HK-2 (cell line): ENCODE measurements around the gene ALG1L2.
"Not testable (repeated sequence)": the region's sequence is repeated elsewhere in the genome, so short reads cannot be mapped to it uniquely, and the experiment has no call there.

Experiments used
- DNase-seq: peaks from one replicate; pipeline ENCODE4 v3.0.0-alpha.2; 2018; ENCODE audit not compliant: unreplicated experiment

The ALG1L2 gene

DNA sequence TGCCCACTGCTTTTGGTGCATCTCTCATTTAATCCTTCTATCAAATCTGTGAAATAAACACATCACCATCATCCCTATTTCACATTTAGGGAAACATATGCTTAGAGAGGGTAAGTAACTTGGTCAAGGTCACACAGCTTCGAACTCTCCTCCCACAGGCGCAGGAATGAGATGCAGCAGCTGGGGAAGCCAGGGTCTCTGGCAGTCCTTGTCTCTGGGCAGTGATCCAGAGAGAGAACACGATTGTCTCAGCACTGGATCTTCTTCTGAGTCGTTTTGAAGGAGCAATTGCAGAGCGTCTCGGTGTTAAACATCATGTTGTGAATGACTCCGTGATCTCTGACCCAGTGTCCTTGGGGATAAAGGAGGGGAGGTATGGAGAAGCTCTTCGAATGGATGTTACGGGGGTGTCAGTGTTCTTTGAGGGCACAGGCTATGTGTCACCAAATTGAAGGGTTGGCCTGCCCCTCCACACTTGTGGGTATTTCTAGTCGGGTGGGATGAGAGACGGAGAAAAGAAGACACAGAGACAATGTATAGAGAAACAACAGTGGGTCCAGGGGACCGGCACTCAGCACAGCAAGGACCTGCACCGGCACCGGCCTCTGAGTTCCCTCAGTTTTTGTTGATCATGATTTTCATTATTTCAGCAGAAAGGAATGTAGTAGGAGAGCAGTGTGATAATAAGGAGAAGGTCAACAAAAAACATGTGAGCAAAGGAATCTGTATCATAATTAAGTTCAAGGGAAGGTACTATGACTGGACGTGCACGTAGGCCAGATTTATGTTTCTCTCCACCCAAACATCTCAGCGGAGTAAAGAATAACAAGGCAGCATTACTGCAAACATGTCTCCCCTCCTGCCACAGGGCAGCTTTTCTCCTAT lies 41.5 kb downstream of the ALG1L2 start:
- not testable (repeated sequence) for DNase-seq

GRCh38 chr3:130125406-130125805 lies 43.8 kb downstream of the ALG1L2 start:
- DNase-seq: not testable (repeated sequence)

- not testable (repeated sequence) for DNase-seq
These were observed 54.7 kb downstream of the ALG1L2 start for GRCh38 chr3:130136337-130136736.

- DNase-seq: not testable (repeated sequence)
These were observed 56.1 kb downstream of the ALG1L2 start for GRCh38 chr3:130137685-130138084.

DNA sequence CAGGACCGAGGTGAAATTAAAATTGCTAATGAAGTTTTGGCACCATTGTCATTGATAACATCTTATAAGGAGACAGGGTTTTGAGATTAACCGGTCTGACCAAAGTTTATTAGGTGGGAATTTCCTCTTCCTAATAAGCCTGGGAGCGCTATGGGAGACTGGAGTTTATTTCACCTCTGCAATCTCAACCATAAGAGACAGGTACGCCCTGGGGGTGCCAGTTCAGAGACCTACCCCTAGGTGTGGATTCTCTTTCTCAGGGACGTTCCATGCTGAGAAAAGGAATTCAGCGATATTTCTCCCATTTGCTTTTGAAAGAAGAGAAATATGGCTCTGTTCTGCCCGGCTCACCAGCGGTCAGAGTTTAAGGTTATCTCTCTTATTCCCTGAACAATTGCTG lies 57.4 kb downstream of the ALG1L2 start:
- DNase-seq: not testable (repeated sequence)

GRCh38 chr3:130140756-130141155 lies 59.1 kb downstream of the ALG1L2 start:
- DNase-seq: not testable (repeated sequence)

- not testable (repeated sequence) for DNase-seq
These were observed 62.2 kb downstream of the ALG1L2 start for GRCh38 chr3:130143648-130144327.

- not testable (repeated sequence) for DNase-seq
These were observed 62.7 kb downstream of the ALG1L2 start for GRCh38 chr3:130144328-130144650.

GRCh38 chr3:130145456-130145855 lies 63.8 kb downstream of the ALG1L2 start:
- DNase-seq: not testable (repeated sequence)

GRCh38 chr3:130146465-130146864 lies 64.8 kb downstream of the ALG1L2 start:
- DNase-seq: not testable (repeated sequence)
